ENCODE measurements around the gene PIK3R1.

The PIK3R1 gene

GRCh38 chr5:68217047-68217355, 1.4 kb downstream of the PIK3R1 start:
- no peak for DNase-seq
- peak overlapping the region; percentile 82 for H3K4me3 ChIP-seq (ENCODE audit: low read depth, low read length)
- H3K36me3 ChIP-seq: no peaks in the 10 kb centered on the region

GRCh38 chr5:68217528-68217927, 2.0 kb downstream of the PIK3R1 start:
- Histone ChIP-seq H3K27me3 (no peaks in the 10 kb centered on the region), H3K36me3 (no peaks in the 10 kb centered on the region), H3K4me3 (ENCODE audit: low read depth, low read length) (peak overlapping the region; percentile 82), H3K4me1 (no peaks in the 10 kb centered on the region), H3K9me3 (no peaks in the 10 kb centered on the region)
- no peak for DNase-seq
- TF ChIP-seq CTCF (IDR thresholded peaks at IDR 0.05; ENCODE audit: low read depth, low read length): no peak

More at GRCh38 chr5:68217047-68217355, 1.4 kb downstream of the PIK3R1 start:
- H3K27me3 ChIP-seq: no peaks in the 10 kb centered on the region
- H3K4me1 ChIP-seq: no peaks in the 10 kb centered on the region
- TF ChIP-seq CTCF (IDR thresholded peaks at IDR 0.05; ENCODE audit: low read depth, low read length): no peak
- H3K9me3 ChIP-seq: no peaks in the 10 kb centered on the region

- Histone ChIP-seq H3K27me3 (no peaks in the 10 kb centered on the region), H3K36me3 (no peaks in the 10 kb centered on the region), H3K4me1 (no peaks in the 10 kb centered on the region), H3K9me3 (no peaks in the 10 kb centered on the region), H3K4me3 (ENCODE audit: low read depth, low read length) (no peak overlapping the region)
- DNase-seq: no peak
- no peak for TF ChIP-seq CTCF (IDR thresholded peaks at IDR 0.05; ENCODE audit: low read depth, low read length)
Observed at GRCh38 chr5:68219161-68219816, 3.7 kb downstream of the PIK3R1 start.

GRCh38 chr5:68220260-68220659, 4.7 kb downstream of the PIK3R1 start:
- H3K4me3 ChIP-seq (ENCODE audit: low read depth, low read length): no peak overlapping the region

GRCh38 chr5:68220914-68221313, 5.4 kb downstream of the PIK3R1 start:
- Histone ChIP-seq H3K36me3 (no peaks in the 10 kb centered on the region), H3K4me3 (ENCODE audit: low read depth, low read length) (no peak overlapping the region), H3K4me1 (no peaks in the 10 kb centered on the region), H3K9me3 (no peaks in the 10 kb centered on the region), H3K27me3 (no peaks in the 10 kb centered on the region)
- no peak for TF ChIP-seq CTCF (IDR thresholded peaks at IDR 0.05; ENCODE audit: low read depth, low read length)
- no peak for DNase-seq

More at GRCh38 chr5:68220260-68220659, 4.7 kb downstream of the PIK3R1 start:
- Histone ChIP-seq H3K9me3 (no peaks in the 10 kb centered on the region), H3K4me1 (no peaks in the 10 kb centered on the region), H3K27me3 (no peaks in the 10 kb centered on the region), H3K36me3 (no peaks in the 10 kb centered on the region)
- no peak for DNase-seq
- TF ChIP-seq CTCF (IDR thresholded peaks at IDR 0.05; ENCODE audit: low read depth, low read length): no peak

- TF ChIP-seq CTCF (IDR thresholded peaks at IDR 0.05; ENCODE audit: low read depth, low read length): no peak
- no peaks in the 10 kb centered on the region for H3K4me1 ChIP-seq
- no peaks in the 10 kb centered on the region for H3K36me3 ChIP-seq
Observed at GRCh38 chr5:68221488-68221887, 5.9 kb downstream of the PIK3R1 start.

More at GRCh38 chr5:68221488-68221887, 5.9 kb downstream of the PIK3R1 start:
- no peaks in the 10 kb centered on the region for H3K27me3 ChIP-seq
- no peak for DNase-seq
- no peak overlapping the region for H3K4me3 ChIP-seq (ENCODE audit: low read depth, low read length)
- no peaks in the 10 kb centered on the region for H3K9me3 ChIP-seq
